ENCODE results near the gene PITPNM1.

Gene PITPNM1

GRCh38 chr11:67539550-67539949 is 34.4 kb upstream of the PITPNM1 start:
- H3K36me3 ChIP-seq: no peaks in the 10 kb centered on the region
- no peaks in the 10 kb centered on the region for H3K9me3 ChIP-seq
- H3K27ac ChIP-seq: no peak overlapping the region

DNA sequence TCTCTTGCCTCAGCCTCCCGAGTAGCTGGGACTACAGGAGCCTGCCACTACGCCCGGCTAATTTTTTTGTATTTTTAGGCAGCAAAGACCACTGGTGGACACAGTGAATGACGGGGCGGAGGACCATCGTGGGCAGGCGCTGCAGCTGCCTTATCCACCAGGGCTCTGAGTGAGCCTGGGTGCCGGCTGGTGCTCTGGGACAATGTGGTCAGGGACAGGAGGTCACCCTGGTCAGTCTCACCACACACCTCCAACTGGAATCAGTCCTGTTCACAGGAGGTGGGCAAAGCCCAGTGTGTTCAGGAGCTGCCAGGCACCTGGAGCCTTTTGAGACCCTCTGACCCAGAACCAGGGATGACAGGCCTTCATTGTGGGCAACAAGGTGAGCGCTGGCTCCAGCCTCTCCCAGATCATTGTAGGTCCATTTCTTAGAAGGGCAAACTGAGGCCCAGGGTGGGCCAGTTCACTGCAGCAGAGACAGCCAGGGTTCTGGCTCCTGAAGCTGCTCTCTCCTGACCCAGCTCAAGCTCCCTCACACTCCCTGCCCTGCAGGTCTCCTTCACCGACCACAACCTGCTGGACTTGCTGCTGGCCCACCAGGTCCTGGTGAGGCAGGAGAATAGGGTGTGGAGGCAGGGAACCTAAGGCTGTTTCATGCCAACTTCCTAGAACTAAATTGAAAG is 33.8 kb upstream of the PITPNM1 start:
- Histone ChIP-seq H3K27ac (no peak overlapping the region), H3K4me1 (ENCODE audit: control insufficient read depth in 1 of 2, insufficient read depth in 1 of 2, low read depth in 1 of 2, low read length in 1 of 2) (no peaks in the 10 kb centered on the region), H3K9me3 (no peaks in the 10 kb centered on the region), H3K4me3 (ENCODE audit: low read depth in 1 of 2, low read length in 1 of 2) (no peak overlapping the region), H3K36me3 (no peaks in the 10 kb centered on the region), H3K27me3 (no peaks in the 10 kb centered on the region)
- TF ChIP-seq, protein P1, sequence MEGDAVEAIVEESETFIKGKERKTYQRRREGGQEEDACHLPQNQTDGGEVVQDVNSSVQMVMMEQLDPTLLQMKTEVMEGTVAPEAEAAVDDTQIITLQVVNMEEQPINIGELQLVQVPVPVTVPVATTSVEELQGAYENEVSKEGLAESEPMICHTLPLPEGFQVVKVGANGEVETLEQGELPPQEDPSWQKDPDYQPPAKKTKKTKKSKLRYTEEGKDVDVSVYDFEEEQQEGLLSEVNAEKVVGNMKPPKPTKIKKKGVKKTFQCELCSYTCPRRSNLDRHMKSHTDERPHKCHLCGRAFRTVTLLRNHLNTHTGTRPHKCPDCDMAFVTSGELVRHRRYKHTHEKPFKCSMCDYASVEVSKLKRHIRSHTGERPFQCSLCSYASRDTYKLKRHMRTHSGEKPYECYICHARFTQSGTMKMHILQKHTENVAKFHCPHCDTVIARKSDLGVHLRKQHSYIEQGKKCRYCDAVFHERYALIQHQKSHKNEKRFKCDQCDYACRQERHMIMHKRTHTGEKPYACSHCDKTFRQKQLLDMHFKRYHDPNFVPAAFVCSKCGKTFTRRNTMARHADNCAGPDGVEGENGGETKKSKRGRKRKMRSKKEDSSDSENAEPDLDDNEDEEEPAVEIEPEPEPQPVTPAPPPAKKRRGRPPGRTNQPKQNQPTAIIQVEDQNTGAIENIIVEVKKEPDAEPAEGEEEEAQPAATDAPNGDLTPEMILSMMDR (IDR thresholded peaks at IDR 0.05): no peak

More at GRCh38 chr11:67539550-67539949, 34.4 kb upstream of the PITPNM1 start:
- Histone ChIP-seq H3K4me1 (ENCODE audit: control insufficient read depth in 1 of 2, insufficient read depth in 1 of 2, low read depth in 1 of 2, low read length in 1 of 2) (no peaks in the 10 kb centered on the region), H3K4me3 (ENCODE audit: low read depth in 1 of 2, low read length in 1 of 2) (no peak overlapping the region), H3K27me3 (no peaks in the 10 kb centered on the region)
- TF ChIP-seq, protein P1 (IDR thresholded peaks at IDR 0.05): no peak

- Histone ChIP-seq H3K27ac (no peak overlapping the region), H3K4me1 (ENCODE audit: control insufficient read depth in 1 of 2, insufficient read depth in 1 of 2, low read depth in 1 of 2, low read length in 1 of 2) (no peaks in the 10 kb centered on the region), H3K9me3 (peaks cover 5% of the 10 kb centered on the region), H3K4me3 (ENCODE audit: low read depth in 1 of 2, low read length in 1 of 2) (no peak overlapping the region), H3K36me3 (no peaks in the 10 kb centered on the region), H3K27me3 (no peaks in the 10 kb centered on the region)
- TF ChIP-seq, protein P1 (IDR thresholded peaks at IDR 0.05): no peak
Measured at GRCh38 chr11:67538306-67538705, 33.1 kb upstream of the PITPNM1 start.

GRCh38 chr11:67535561-67535960 is 30.4 kb upstream of the PITPNM1 start:
- Histone ChIP-seq H3K4me1 (ENCODE audit: control insufficient read depth in 1 of 2, insufficient read depth in 1 of 2, low read depth in 1 of 2, low read length in 1 of 2) (no peaks in the 10 kb centered on the region), H3K9me3 (peaks cover 6% of the 10 kb centered on the region), H3K4me3 (ENCODE audit: low read depth in 1 of 2, low read length in 1 of 2) (no peak overlapping the region), H3K36me3 (no peaks in the 10 kb centered on the region), H3K27ac (no peak overlapping the region), H3K27me3 (peaks cover 2% of the 10 kb centered on the region)
- TF ChIP-seq, protein P1 (IDR thresholded peaks at IDR 0.05): no peak

- Histone ChIP-seq H3K27me3 (peaks cover 16% of the 10 kb centered on the region), H3K27ac (no peak overlapping the region), H3K36me3 (no peaks in the 10 kb centered on the region), H3K4me1 (ENCODE audit: control insufficient read depth in 1 of 2, insufficient read depth in 1 of 2, low read depth in 1 of 2, low read length in 1 of 2) (no peaks in the 10 kb centered on the region), H3K9me3 (peaks cover 6% of the 10 kb centered on the region), H3K4me3 (ENCODE audit: low read depth in 1 of 2, low read length in 1 of 2) (no peak overlapping the region)
- TF ChIP-seq, protein P1 (IDR thresholded peaks at IDR 0.05): no peak
Measured at GRCh38 chr11:67534070-67534679, 29.0 kb upstream of the PITPNM1 start.

All from neutrophil (primary cell).